Mesodermal cell (in vitro differentiated cells): ENCODE results near the gene LRMDA.

Source experiments
- H3K27ac ChIP-seq: 2 replicates; pipeline ENCODE4 v1.7.0; 2013; ENCODE audit warnings: mild to moderate bottlenecking, low read depth, low read length, moderate library complexity; ENCODE audit not compliant: severe bottlenecking
- H3K36me3 ChIP-seq: 2 replicates; pipeline ENCODE4 v1.7.1; 2013; ENCODE audit warnings: mild to moderate bottlenecking, low read length, moderate library complexity; ENCODE audit not compliant: control insufficient read depth, insufficient read depth
- H3K4me1 ChIP-seq: one replicate; pipeline ENCODE4 v1.7.1; 2013; ENCODE audit warnings: mild to moderate bottlenecking, low read length; ENCODE audit not compliant: insufficient read depth, control insufficient read depth, poor library complexity, severe bottlenecking
- H3K4me3 ChIP-seq: 2 replicates; pipeline ENCODE4 v1.7.0; 2013; ENCODE audit warnings: low read length, control low read depth, mild to moderate bottlenecking; ENCODE audit not compliant: insufficient read depth, poor library complexity, severe bottlenecking; ENCODE audit errors: extremely low read depth
- H3K9me3 ChIP-seq: 2 replicates; pipeline ENCODE4 v1.7.1; 2013; ENCODE audit warnings: mild to moderate bottlenecking, low read length, moderate library complexity; ENCODE audit not compliant: control insufficient read depth
- WGBS, 2 experiments: methylation state at CpG; one replicate each; pipeline ENCODE4 v1.1.5; 2013; ENCODE audit warnings: missing lambda C conversion rate in 2 of 2; ENCODE audit not compliant: insufficient coverage in 2 of 2; 5-methylcytosine and 5-hydroxymethylcytosine counted together

The LRMDA gene

GRCh38 chr10:76540786-76541185 lies 1109.4 kb downstream of the LRMDA start:
- 86 to 92% methylated on average over 2 to 3 of the region's 3 CpGs for WGBS, 2 experiments
- Histone ChIP-seq H3K4me3 (no peak overlapping the region), H3K4me1 (no peaks in the 10 kb centered on the region), H3K36me3 (no peaks in the 10 kb centered on the region), H3K27ac (no peak overlapping the region), H3K9me3 (no peaks in the 10 kb centered on the region)

- Histone ChIP-seq H3K4me3 (no peak overlapping the region), H3K4me1 (no peaks in the 10 kb centered on the region), H3K27ac (no peak overlapping the region), H3K36me3 (no peaks in the 10 kb centered on the region), H3K9me3 (no peaks in the 10 kb centered on the region)
- 94 to 100% methylated on average over 2 to 3 of the region's 5 CpGs for WGBS, 2 experiments
Observed at GRCh38 chr10:76541852-76542251, 1110.4 kb downstream of the LRMDA start.

- no peaks in the 10 kb centered on the region for H3K4me1 ChIP-seq
- no peak overlapping the region for H3K4me3 ChIP-seq
- H3K27ac ChIP-seq: no peak overlapping the region
- no peaks in the 10 kb centered on the region for H3K9me3 ChIP-seq
- WGBS, 2 experiments: 100% methylated on average over 1 of the region's 6 CpGs; no CpG with 5 or more reads in 1 of the 2 experiments
- no peaks in the 10 kb centered on the region for H3K36me3 ChIP-seq
Observed at GRCh38 chr10:76542307-76542930, 1111.0 kb downstream of the LRMDA start.

GRCh38 chr10:76543655-76544054 lies 1112.2 kb downstream of the LRMDA start:
- H3K4me3 ChIP-seq: no peak overlapping the region
- WGBS, 2 experiments: 70 to 93% methylated on average over 2 to 3 of the region's 4 CpGs

GRCh38 chr10:76544789-76545188 lies 1113.4 kb downstream of the LRMDA start:
- no peaks in the 10 kb centered on the region for H3K4me1 ChIP-seq
- H3K9me3 ChIP-seq: no peaks in the 10 kb centered on the region
- no peak overlapping the region for H3K27ac ChIP-seq
- no peaks in the 10 kb centered on the region for H3K36me3 ChIP-seq
- WGBS, 2 experiments: no CpG with 5 or more reads among the region's 1 CpG
- no peak overlapping the region for H3K4me3 ChIP-seq

More at GRCh38 chr10:76543655-76544054, 1112.2 kb downstream of the LRMDA start:
- H3K27ac ChIP-seq: no peak overlapping the region
- H3K36me3 ChIP-seq: no peaks in the 10 kb centered on the region
- H3K9me3 ChIP-seq: no peaks in the 10 kb centered on the region
- H3K4me1 ChIP-seq: no peaks in the 10 kb centered on the region

GRCh38 chr10:76546411-76546810 lies 1115.0 kb downstream of the LRMDA start:
- Histone ChIP-seq H3K4me3 (no peak overlapping the region), H3K36me3 (no peaks in the 10 kb centered on the region), H3K4me1 (no peaks in the 10 kb centered on the region), H3K9me3 (no peaks in the 10 kb centered on the region), H3K27ac (no peak overlapping the region)
- WGBS, 2 experiments: 100% methylated on average over 1 of the region's 2 CpGs; no CpG with 5 or more reads in 1 of the 2 experiments

GRCh38 chr10:76547352-76547972 lies 1116.0 kb downstream of the LRMDA start:
- Histone ChIP-seq H3K4me1 (no peaks in the 10 kb centered on the region), H3K36me3 (no peaks in the 10 kb centered on the region), H3K27ac (no peak overlapping the region), H3K9me3 (no peaks in the 10 kb centered on the region), H3K4me3 (no peak overlapping the region)
- WGBS, 2 experiments: 0 to 54% methylated on average over 1 to 5 of the region's 11 CpGs

GRCh38 chr10:76548716-76549115 lies 1117.3 kb downstream of the LRMDA start:
- H3K4me1 ChIP-seq: no peaks in the 10 kb centered on the region
- no peaks in the 10 kb centered on the region for H3K36me3 ChIP-seq
- WGBS, 2 experiments: no CpG with 5 or more reads among the region's 1 CpG
- no peak overlapping the region for H3K27ac ChIP-seq
- H3K4me3 ChIP-seq: no peak overlapping the region
- no peaks in the 10 kb centered on the region for H3K9me3 ChIP-seq

- 88 to 100% methylated on average over 3 of the region's 3 CpGs for WGBS, 2 experiments
- no peaks in the 10 kb centered on the region for H3K9me3 ChIP-seq
- no peak overlapping the region for H3K27ac ChIP-seq
- H3K4me1 ChIP-seq: no peaks in the 10 kb centered on the region
- no peak overlapping the region for H3K4me3 ChIP-seq
- H3K36me3 ChIP-seq: no peaks in the 10 kb centered on the region
Observed at GRCh38 chr10:76549171-76549570, 1117.7 kb downstream of the LRMDA start.

GRCh38 chr10:76550806-76551205 lies 1119.4 kb downstream of the LRMDA start:
- WGBS, 2 experiments: 67% methylated on average over 1 of the region's 1 CpG; no CpG with 5 or more reads in 1 of the 2 experiments
- H3K27ac ChIP-seq: peak overlapping the region; percentile 67
- no peaks in the 10 kb centered on the region for H3K36me3 ChIP-seq
- H3K4me1 ChIP-seq: no peaks in the 10 kb centered on the region
- no peaks in the 10 kb centered on the region for H3K9me3 ChIP-seq
- no peak overlapping the region for H3K4me3 ChIP-seq
